ENCODE data around the gene EPB41L3.

- no peak for TF ChIP-seq EZH2 (IDR thresholded peaks at IDR 0.05; ENCODE audit: borderline replicate concordance, insufficient read depth, low read length, poor library complexity, severe bottlenecking)
- no peak for TF ChIP-seq CTCF (IDR thresholded peaks at IDR 0.05; ENCODE audit: poor library complexity, severe bottlenecking)
- no peak for TF ChIP-seq POLR2AphosphoS5 (IDR thresholded peaks at IDR 0.05)
Observed at GRCh38 chr18:5534845-5535244, 9.0 kb downstream of the EPB41L3 start.

Data from neural cell (in vitro differentiated cells).